Liver (tissue), 3 donors: ENCODE data around the gene OARD1.

Experiments used
- CTCF ChIP-seq: fragments of 150-350 bp; IDR thresholded peaks from 2 replicates; pipeline ENCODE4 v1.5.1; 2017; ENCODE audit warnings: improper control_type of control experiment, low read depth, low read length; ENCODE audit not compliant: missing input control
- FOXA2 ChIP-seq: IDR thresholded peaks from 2 replicates; pipeline ENCODE4 v1.6.1; 2016; ENCODE audit warnings: antibody characterized with exemption
- GABPA ChIP-seq, 2 donors: IDR thresholded peaks in 1 of 2; conservative IDR thresholded peaks in 1 of 2; 2 replicates each; pipeline ENCODE4 v1.6.1; 2016; ENCODE audit warnings: antibody characterized with exemption in 2 of 2, mild to moderate bottlenecking in 1 of 2, moderate library complexity in 1 of 2
- MAX ChIP-seq: IDR thresholded peaks from 2 replicates; pipeline ENCODE4 v1.6.1; 2016; ENCODE audit warnings: antibody characterized with exemption
- RAD21 ChIP-seq, 2 donors: IDR thresholded peaks; 2 replicates each; pipeline ENCODE4 v1.6.1; 2016; ENCODE audit warnings: antibody characterized with exemption in 2 of 2, mild to moderate bottlenecking in 2 of 2
- RXRA ChIP-seq, 2 donors: IDR thresholded peaks; 2 replicates each; pipeline ENCODE4 v1.6.1; 2017 to 2018; ENCODE audit warnings: antibody characterized with exemption in 2 of 2, mild to moderate bottlenecking in 1 of 2
- TF ChIP-seq, protein P1 (sequence below): IDR thresholded peaks from 2 replicates; pipeline ENCODE4 v1.6.1; 2016; ENCODE audit warnings: antibody characterized with exemption, mild to moderate bottlenecking
- donor health status: healthy.
- donor health status: healthy.

- no peak for TF ChIP-seq CTCF
- no peak for TF ChIP-seq MAX
- TF ChIP-seq RAD21 (IDR thresholded peaks at IDR 0.05), result no peak
- TF ChIP-seq, protein P1, sequence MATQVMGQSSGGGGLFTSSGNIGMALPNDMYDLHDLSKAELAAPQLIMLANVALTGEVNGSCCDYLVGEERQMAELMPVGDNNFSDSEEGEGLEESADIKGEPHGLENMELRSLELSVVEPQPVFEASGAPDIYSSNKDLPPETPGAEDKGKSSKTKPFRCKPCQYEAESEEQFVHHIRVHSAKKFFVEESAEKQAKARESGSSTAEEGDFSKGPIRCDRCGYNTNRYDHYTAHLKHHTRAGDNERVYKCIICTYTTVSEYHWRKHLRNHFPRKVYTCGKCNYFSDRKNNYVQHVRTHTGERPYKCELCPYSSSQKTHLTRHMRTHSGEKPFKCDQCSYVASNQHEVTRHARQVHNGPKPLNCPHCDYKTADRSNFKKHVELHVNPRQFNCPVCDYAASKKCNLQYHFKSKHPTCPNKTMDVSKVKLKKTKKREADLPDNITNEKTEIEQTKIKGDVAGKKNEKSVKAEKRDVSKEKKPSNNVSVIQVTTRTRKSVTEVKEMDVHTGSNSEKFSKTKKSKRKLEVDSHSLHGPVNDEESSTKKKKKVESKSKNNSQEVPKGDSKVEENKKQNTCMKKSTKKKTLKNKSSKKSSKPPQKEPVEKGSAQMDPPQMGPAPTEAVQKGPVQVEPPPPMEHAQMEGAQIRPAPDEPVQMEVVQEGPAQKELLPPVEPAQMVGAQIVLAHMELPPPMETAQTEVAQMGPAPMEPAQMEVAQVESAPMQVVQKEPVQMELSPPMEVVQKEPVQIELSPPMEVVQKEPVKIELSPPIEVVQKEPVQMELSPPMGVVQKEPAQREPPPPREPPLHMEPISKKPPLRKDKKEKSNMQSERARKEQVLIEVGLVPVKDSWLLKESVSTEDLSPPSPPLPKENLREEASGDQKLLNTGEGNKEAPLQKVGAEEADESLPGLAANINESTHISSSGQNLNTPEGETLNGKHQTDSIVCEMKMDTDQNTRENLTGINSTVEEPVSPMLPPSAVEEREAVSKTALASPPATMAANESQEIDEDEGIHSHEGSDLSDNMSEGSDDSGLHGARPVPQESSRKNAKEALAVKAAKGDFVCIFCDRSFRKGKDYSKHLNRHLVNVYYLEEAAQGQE, result no peak
- no peak for TF ChIP-seq FOXA2
- no peak for TF ChIP-seq GABPA (IDR thresholded peaks at IDR 0.05 in 1 of 2, conservative IDR thresholded peaks at IDR 0.05 in 1 of 2)
- TF ChIP-seq RXRA (IDR thresholded peaks at IDR 0.05), result no peak
Observed at GRCh38 chr6:41075651-41076626, 3.8 kb upstream of the OARD1 start.
